Left forelimb (tissue), 1 donor: Measurements from ENCODE around the gene VEGFB.
A peak's percentile ranks its signal among the peaks of the same experiment; 100 is the strongest.

ENCODE experiments used
- DNase-seq: peaks from one replicate; pipeline ENCODE4 v3.0.0-alpha.2; 2018; ENCODE audit warnings: low spot score

The VEGFB gene

GRCh38 chr11:64247729-64248531, 13.5 kb downstream of the VEGFB start:
- DNase-seq = no peak

- DNase-seq = no peak
Observed at GRCh38 chr11:64248578-64248977, 14.2 kb downstream of the VEGFB start.

- DNase-seq = no peak
Observed at GRCh38 chr11:64249038-64249437, 14.7 kb downstream of the VEGFB start.

GRCh38 chr11:64249563-64250414, 15.4 kb downstream of the VEGFB start:
- no peak for DNase-seq

DNA sequence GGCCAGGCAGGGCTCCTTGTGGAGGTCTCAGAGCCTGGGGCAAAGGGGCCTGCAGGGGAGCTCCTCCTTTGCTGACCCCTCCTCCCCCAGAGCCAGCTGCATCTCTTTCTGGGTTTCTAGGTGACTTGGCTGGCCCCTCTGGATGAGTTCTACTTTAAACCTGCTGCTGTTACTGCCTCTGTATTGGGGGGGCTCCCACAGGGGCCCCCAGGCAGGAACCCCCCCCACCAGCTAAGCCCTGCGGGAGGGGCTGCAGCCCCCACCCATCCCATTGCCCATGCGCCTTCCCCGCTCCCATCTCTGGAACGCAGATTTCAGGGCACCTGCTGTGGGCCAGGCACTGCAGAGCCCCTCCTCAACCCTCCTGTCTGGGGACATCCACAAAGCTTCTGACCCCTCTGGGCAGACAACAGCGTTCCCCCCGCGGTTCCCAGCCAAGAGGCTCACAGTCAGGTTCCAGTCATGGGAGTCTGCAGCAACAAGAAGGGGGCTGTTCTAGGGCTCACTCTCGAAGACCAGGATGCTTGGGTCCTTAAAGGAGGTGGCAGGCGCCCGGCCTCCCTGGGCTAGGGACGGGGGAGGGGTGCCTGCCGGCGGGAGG, 16.1 kb downstream of the VEGFB start:
- DNase-seq = no peak

DNA sequence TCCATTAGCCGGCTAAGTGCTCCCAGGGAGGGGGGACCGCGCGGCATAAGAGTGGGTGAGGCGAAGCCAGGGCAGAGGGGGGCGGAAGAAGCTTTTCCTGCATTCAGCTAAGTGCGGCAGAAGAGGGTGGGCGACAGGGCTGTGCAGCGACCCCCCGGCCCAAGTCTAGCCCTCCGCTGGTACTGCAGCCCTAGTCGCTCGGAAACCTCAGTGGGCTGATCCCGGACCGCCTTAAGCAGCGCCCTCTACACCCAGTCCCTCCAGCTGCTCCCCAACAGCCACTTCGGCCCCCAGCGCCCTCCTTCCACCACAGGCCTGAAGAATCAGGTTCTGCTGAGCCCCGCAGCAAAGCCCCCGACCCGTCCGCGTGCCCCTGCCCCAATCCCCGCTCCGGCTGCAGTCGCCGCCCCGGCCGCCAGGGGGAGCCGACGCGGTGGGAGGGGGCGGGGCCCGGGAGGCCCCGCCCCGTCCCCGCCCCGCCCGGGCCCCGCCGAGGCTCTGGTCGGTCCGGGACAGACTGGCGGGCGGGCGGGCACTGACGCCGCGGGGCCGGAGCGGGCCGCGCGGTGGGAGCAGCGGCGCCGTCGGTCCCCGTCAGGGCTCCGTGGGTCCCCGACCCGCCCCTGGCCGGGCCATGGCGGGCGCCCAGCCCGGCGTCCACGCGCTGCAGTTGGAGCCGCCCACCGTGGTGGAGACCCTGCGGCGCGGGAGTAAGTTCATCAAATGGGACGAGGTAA, 16.8 kb downstream of the VEGFB start, which contains the start of gene PLCB3:
TSS of gene PLCB3 (plus strand) at position 515 of the 737 bp plus-strand sequence. CDS start at position 635, 120 bp downstream.
- DNase-seq = peak; percentile 84

- no peak for DNase-seq
Observed at GRCh38 chr11:64251753-64252002, 17.3 kb downstream of the VEGFB start.

GRCh38 chr11:64252003-64252872, 17.9 kb downstream of the VEGFB start:
- peak; percentile 66 for DNase-seq

- no peak for DNase-seq
Observed at GRCh38 chr11:64253043-64253442, 18.7 kb downstream of the VEGFB start.

GRCh38 chr11:64253481-64253880, 19.1 kb downstream of the VEGFB start:
- no peak for DNase-seq

DNA sequence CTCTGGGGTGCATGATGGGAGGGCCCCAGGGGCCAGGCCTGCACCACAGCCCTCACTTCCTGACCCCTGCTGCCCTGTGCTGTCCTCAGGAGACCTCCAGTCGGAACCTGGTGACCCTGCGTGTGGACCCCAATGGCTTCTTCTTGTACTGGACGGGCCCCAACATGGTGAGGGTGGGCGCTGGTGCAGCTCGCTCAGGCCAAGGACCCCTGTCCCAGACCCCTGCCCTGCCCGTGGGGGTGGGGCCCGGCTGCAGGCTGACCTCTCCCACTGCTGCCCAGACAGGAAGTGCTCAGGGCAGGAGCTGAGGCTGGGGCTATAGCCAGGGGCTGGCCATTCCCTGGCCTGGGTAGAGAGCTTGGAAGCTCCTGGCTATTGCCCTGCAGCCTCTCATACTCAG, 19.9 kb downstream of the VEGFB start:
- DNase-seq = no peak

GRCh38 chr11:64255135-64256128, 21.0 kb downstream of the VEGFB start:
- no peak for DNase-seq

GRCh38 chr11:64256300-64256699, 21.9 kb downstream of the VEGFB start:
- DNase-seq = no peak

- no peak for DNase-seq
Observed at GRCh38 chr11:64258356-64258755, 24.0 kb downstream of the VEGFB start.

- DNase-seq = no peak
Observed at GRCh38 chr11:64258946-64259532, 24.7 kb downstream of the VEGFB start.

GRCh38 chr11:64259533-64260067, 25.2 kb downstream of the VEGFB start:
- DNase-seq = no peak

DNA sequence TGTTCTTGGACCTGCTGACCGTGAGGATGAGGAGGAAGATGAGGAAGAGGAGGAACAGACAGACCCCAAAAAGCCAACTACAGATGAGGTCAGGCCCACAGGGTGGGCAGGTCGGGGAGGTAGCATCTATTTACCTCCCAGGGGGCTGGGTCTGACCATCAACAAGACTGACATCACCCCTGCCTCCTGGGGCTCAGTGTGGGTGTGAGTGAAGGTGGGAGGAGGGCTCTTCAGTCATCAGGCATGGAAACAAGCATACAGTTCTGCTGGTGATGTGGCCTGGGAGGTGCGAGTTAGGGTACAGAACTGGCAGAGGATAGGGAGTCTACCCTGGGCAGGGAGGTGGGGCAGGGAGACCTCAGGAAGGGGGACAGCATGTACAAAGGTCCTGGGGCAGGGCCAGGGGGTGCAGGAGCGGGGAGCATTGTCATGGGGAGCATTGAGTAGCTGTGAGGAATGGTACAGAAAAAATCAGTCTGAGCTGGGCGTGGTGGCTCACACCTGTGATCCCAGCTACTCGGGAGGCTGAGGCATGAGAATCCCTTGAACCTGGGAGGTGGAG, 25.8 kb downstream of the VEGFB start:
- no peak for DNase-seq

GRCh38 chr11:64261556-64262080, 27.2 kb downstream of the VEGFB start:
- DNase-seq = no peak
